PFSK-1 (cell line): ENCODE data around the gene SPATA25.

Experiments
- FOXP2 ChIP-seq: optimal IDR thresholded peaks from 2 replicates; pipeline ENCODE3; 2011; ENCODE audit warnings: borderline replicate concordance, control low read depth, inconsistent platforms; ENCODE audit not compliant: insufficient read depth; ENCODE audit errors: extremely low read length, extremely low read depth
- POLR2AphosphoS5 ChIP-seq: IDR thresholded peaks from 2 replicates; pipeline ENCODE4 v1.6.1; 2012; ENCODE audit warnings: low read depth, mild to moderate bottlenecking, control low read depth, low read length, moderate library complexity
- REST ChIP-seq, 2 experiments: IDR thresholded peaks; 2 replicates each; pipeline versions ENCODE4 v1.6.1 to v1.8.0; 2011 to 2012; ENCODE audit warnings: low read depth in 2 of 2, low read length in 2 of 2, control low read depth in 1 of 2, inconsistent platforms in 1 of 2, mild to moderate bottlenecking in 1 of 2, moderate library complexity in 1 of 2; ENCODE audit not compliant: insufficient read depth in 1 of 2
- SIN3A ChIP-seq: IDR thresholded peaks from 2 replicates; pipeline ENCODE4 v1.6.1; 2012; ENCODE audit warnings: mild to moderate bottlenecking, low read length, moderate library complexity, borderline replicate concordance; ENCODE audit not compliant: insufficient read depth
- TAF1 ChIP-seq: IDR thresholded peaks from 2 replicates; pipeline ENCODE4 v1.6.1; 2012; ENCODE audit warnings: low read length, control low read depth, borderline replicate concordance; ENCODE audit not compliant: insufficient read depth

SPATA25 gene

DNA sequence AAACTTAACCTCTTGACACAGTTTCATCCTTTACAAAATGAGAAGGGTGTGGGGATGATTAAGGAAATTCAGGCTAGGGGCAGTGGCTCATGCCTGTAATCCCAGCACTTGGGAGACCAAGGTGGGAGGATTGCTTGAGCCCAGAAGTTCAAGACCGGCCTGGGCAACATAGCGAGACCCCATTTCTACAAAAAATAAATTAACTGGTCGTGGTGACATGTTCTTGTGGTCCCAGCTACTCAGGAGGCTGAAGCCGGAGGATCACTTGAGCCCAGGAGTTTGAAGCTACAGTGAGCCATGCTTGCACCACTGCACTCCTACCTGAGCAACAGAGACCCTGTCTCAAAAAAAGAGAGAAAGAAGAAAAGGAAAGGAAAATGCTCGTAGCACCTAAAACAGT is 21.0 kb downstream of the SPATA25 start:
- TF ChIP-seq FOXP2: no peak
- no peak for TF ChIP-seq POLR2AphosphoS5
- no peak for TF ChIP-seq SIN3A
- no peak for TF ChIP-seq TAF1
- TF ChIP-seq REST (IDR thresholded peaks at IDR 0.05; ENCODE audit: insufficient read depth in 1 of 2, low read depth in 2 of 2, low read length in 2 of 2): no peak

- TF ChIP-seq FOXP2 (no peak), POLR2AphosphoS5 (no peak), TAF1 (no peak), REST (IDR thresholded peaks at IDR 0.05; ENCODE audit: insufficient read depth in 1 of 2, low read depth in 2 of 2, low read length in 2 of 2) (no peak), SIN3A (no peak)
Observed at GRCh38 chr20:45863543-45864470, 23.6 kb downstream of the SPATA25 start.

DNA sequence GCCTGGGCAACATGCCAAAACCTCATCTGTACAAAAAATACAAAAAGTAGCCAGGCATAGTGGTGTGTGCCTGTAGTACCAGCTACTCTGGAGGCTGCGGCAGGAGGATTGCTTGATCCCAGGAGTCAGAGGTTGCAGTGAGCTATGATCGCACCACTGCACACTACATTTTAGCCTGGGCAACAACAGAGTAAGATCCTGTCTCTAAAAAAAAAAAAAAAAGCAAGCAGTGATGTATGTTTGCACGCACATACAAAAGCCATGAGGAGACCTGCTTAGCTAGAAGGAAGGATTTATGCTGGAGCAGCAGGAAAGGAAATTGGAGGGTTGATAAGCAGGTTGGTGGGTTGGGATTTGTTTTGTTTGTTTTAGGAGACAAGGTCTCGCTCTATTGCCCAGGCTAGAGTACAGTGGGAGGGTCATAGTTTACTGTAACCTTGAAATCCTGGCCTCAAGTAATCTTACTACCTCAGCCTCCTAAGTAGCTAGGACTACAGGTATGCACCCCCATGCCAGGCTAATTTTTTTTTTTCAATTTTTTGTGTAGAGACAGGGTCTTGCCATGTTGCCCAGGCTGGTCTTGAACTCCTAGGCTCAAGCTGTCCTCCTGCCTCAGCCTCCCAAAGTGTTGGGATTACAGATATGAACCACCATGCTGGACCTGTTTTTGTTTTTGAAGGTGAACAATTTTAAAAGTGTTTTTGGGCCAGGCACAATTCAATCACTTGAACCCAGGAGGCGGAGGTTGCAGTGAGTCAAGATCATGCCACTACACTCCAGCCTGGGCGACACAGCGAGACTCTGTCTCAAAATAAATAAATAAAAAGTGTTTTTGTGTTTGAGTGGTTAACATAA is 26.0 kb downstream of the SPATA25 start:
- no peak for TF ChIP-seq FOXP2
- no peak for TF ChIP-seq SIN3A
- no peak for TF ChIP-seq REST (IDR thresholded peaks at IDR 0.05; ENCODE audit: insufficient read depth in 1 of 2, low read depth in 2 of 2, low read length in 2 of 2)
- no peak for TF ChIP-seq POLR2AphosphoS5
- no peak for TF ChIP-seq TAF1

GRCh38 chr20:45860560-45861220 is 26.7 kb downstream of the SPATA25 start:
- TF ChIP-seq FOXP2 (no peak), REST (IDR thresholded peaks at IDR 0.05; ENCODE audit: insufficient read depth in 1 of 2, low read depth in 2 of 2, low read length in 2 of 2) (no peak), TAF1 (no peak), SIN3A (no peak), POLR2AphosphoS5 (no peak)
